HepG2 (cell line): ENCODE data around the gene EZH2. TPM values are rescaled to one million over a fixed set of nuclear protein-coding genes. Genes with fewer than 3 reads are reported as not detected.
A peak's percentile ranks its signal among the peaks of the same experiment; 100 is the strongest.

Experiments used
- E2F2 ChIP-seq: sonication (generic); formaldehyde crosslinking; IDR thresholded peaks from 2 replicates; pipeline ENCODE4 v1.4.0; 2020; ENCODE audit warnings: missing genetic modification reagents, borderline replicate concordance
- FOXK2 ChIP-seq: fragments of 450-650 bp; IDR thresholded peaks from 2 replicates; pipeline ENCODE4 v1.6.1; 2016
- GATAD1 ChIP-seq: IDR thresholded peaks from 2 replicates; pipeline ENCODE4 v1.6.1; 2016; ENCODE audit warnings: missing genetic modification reagents, missing compliant biosample characterization
- JUND ChIP-seq: sonication (generic); formaldehyde crosslinking; IDR thresholded peaks from 2 replicates; pipeline ENCODE4 v1.8.0; 2022; ENCODE audit warnings: mild to moderate bottlenecking, missing genetic modification reagents
- KMT2A ChIP-seq: sonication (generic); formaldehyde crosslinking; IDR thresholded peaks from 2 replicates; pipeline ENCODE4 v1.4.0; 2020; ENCODE audit warnings: missing genetic modification reagents
- MEIS1 ChIP-seq: sonication (generic); formaldehyde crosslinking; IDR thresholded peaks from 2 replicates; pipeline ENCODE4 v1.9.0; 2021; ENCODE audit warnings: mild to moderate bottlenecking, missing genetic modification reagents, moderate library complexity, borderline replicate concordance
- MXD4 ChIP-seq: IDR thresholded peaks from 2 replicates; pipeline ENCODE4 v1.6.1; 2016; ENCODE audit warnings: mild to moderate bottlenecking, missing biosample characterization, missing genetic modification reagents
- MXI1 ChIP-seq: IDR thresholded peaks from 3 replicates; pipeline ENCODE4 v1.6.1; 2012; ENCODE audit warnings: low read depth, low read length, inconsistent platforms, borderline replicate concordance
- NCOA2 ChIP-seq: sonication (generic); formaldehyde crosslinking; IDR thresholded peaks from 2 replicates; pipeline ENCODE4 v1.8.0; 2022; ENCODE audit warnings: inconsistent platforms
- SIN3A ChIP-seq: IDR thresholded peaks from 2 replicates; pipeline ENCODE4 v1.6.1; 2011; ENCODE audit warnings: low read depth, mild to moderate bottlenecking, control low read depth, low read length, borderline replicate concordance
- ZBTB21 ChIP-seq: sonication (generic); formaldehyde crosslinking; IDR thresholded peaks from 2 replicates; pipeline ENCODE4 v1.4.0; 2020; ENCODE audit warnings: missing genetic modification reagents
- ZIK1 ChIP-seq: sonication (generic); formaldehyde crosslinking; IDR thresholded peaks from 2 replicates; pipeline ENCODE4 v1.5.0; 2020; ENCODE audit warnings: mild to moderate bottlenecking, low read depth, missing genetic modification reagents, borderline replicate concordance
- ZNF12 ChIP-seq: sonication (generic); formaldehyde crosslinking; IDR thresholded peaks from 2 replicates; pipeline ENCODE4 v1.5.0; 2020; ENCODE audit warnings: missing genetic modification reagents
- ZNF280D ChIP-seq: sonication (generic); formaldehyde crosslinking; IDR thresholded peaks from 2 replicates; pipeline ENCODE4 v1.5.1; 2020; ENCODE audit warnings: mild to moderate bottlenecking, missing genetic modification reagents
- ZNF335 ChIP-seq: sonication (generic); formaldehyde crosslinking; IDR thresholded peaks from 2 replicates; pipeline ENCODE4 v1.4.0; 2020; ENCODE audit warnings: missing genetic modification reagents
- ZNF589 ChIP-seq: sonication (generic); formaldehyde crosslinking; conservative IDR thresholded peaks from 2 replicates; pipeline ENCODE4 v1.8.0; 2022; ENCODE audit warnings: mild to moderate bottlenecking, moderate library complexity, missing genetic modification reagents
- ZNF598 ChIP-seq: sonication (generic); formaldehyde crosslinking; IDR thresholded peaks from 2 replicates; pipeline ENCODE4 v1.5.1; 2020; ENCODE audit warnings: mild to moderate bottlenecking, missing genetic modification reagents, borderline replicate concordance
- ZNF607 ChIP-seq: sonication (generic); formaldehyde crosslinking; IDR thresholded peaks from 2 replicates; pipeline ENCODE4 v1.5.1; 2020; ENCODE audit warnings: missing genetic modification reagents, mild to moderate bottlenecking, borderline replicate concordance
- ZNF646 ChIP-seq: sonication (generic); formaldehyde crosslinking; IDR thresholded peaks from 2 replicates; pipeline ENCODE4 v1.9.0; 2021; ENCODE audit warnings: mild to moderate bottlenecking, missing genetic modification reagents
- ZNF761 ChIP-seq: sonication (generic); formaldehyde crosslinking; conservative IDR thresholded peaks from 2 replicates; pipeline ENCODE4 v1.4.0; 2020; ENCODE audit warnings: mild to moderate bottlenecking, missing genetic modification reagents
- polyA plus RNA-seq, 8 experiments: library from polyadenylated mRNA; depleted of rRNA in 3 of 8; stranded (reverse) in 7 of 8; unstranded in 1 of 8; fragments of >200 nt; fragmentation: Illumina TruSeq in 4 of 8; extraction: Trizol in 4 of 8; gene quantifications; 2 replicates each; pipeline versions ENCODE4 v1.2.1 to v1.2.3, GENCODE V29; 2011 to 2016; ENCODE audit warnings: low read depth in 4 of 8, missing spikeins in 1 of 8, mixed read lengths in 1 of 8; ENCODE audit not compliant: insufficient read depth in 1 of 8
- total RNA-seq, 5 experiments: library from RNA; depleted of rRNA; stranded (reverse); fragments of >200 nt; fragmentation: Illumina TruSeq; extraction: Trizol; gene quantifications; 2 replicates each; pipeline ENCODE4 v1.2.3, GENCODE V29; 2016; ENCODE audit warnings: low read depth in 1 of 5

The EZH2 gene
- total and polyA plus RNA-seq, 2 of the 13 experiments (the other 11 are each of a cell fraction or from before 2014, with no cell fraction given), result 26.0 to 34.3 TPM

GRCh38 chr7:148884299-148885022 lies 370 bp upstream of the EZH2 start (continued):
- TF ChIP-seq ZNF589 (CRISPR knock-in tag) (peak; percentile 94), ZNF598 (CRISPR knock-in tag) (no peak), JUND (CRISPR knock-in tag) (no peak), ZNF761 (CRISPR knock-in tag) (0 out of 2 replicates have a peak, but pooled peaks have one; percentile 25), MEIS1 (CRISPR knock-in tag) (no peak), SIN3A (no peak), MXI1 (peak; percentile 76; the same call in 1 of the 3 replicates), FOXK2 (no peak), ZBTB21 (CRISPR knock-in tag) (no peak), E2F2 (CRISPR knock-in tag) (peak; percentile 90; the same call in 1 of the 2 replicates), ZNF280D (CRISPR knock-in tag) (no peak), ZNF646 (CRISPR knock-in tag) (no peak), ZNF335 (CRISPR knock-in tag) (no peak), KMT2A (CRISPR knock-in tag) (peak; percentile 12; the same call in 1 of the 2 replicates), ZNF12 (CRISPR knock-in tag) (no peak), MXD4 (CRISPR knock-in tag) (no peak), ZNF607 (CRISPR knock-in tag) (no peak), NCOA2 (no peak), GATAD1 (peak; percentile 84), ZIK1 (0 out of 2 replicates have a peak, but pooled peaks have one; percentile 48)
